IMR-90 (cell line): ENCODE data around the gene FBXL20.

Experiments
- BHLHE40 ChIP-seq: fragments of 150-350 bp; IDR thresholded peaks from 2 replicates; pipeline ENCODE4 v1.6.1; 2016; ENCODE audit warnings: mild to moderate bottlenecking, low read depth, low read length
- CEBPB ChIP-seq: IDR thresholded peaks from 2 replicates; pipeline ENCODE4 v1.6.1; 2012; ENCODE audit warnings: low read depth, low read length, improper control_type of control experiment
- CHD1 ChIP-seq: IDR thresholded peaks from 2 replicates; pipeline ENCODE4 v1.6.1; 2012; ENCODE audit warnings: low read depth, low read length, improper control_type of control experiment
- MAZ ChIP-seq: IDR thresholded peaks from 2 replicates; pipeline ENCODE4 v1.6.1; 2012; ENCODE audit warnings: low read depth, mild to moderate bottlenecking, low read length, improper control_type of control experiment, moderate library complexity, borderline replicate concordance
- MXI1 ChIP-seq: IDR thresholded peaks from 2 replicates; pipeline ENCODE4 v1.6.1; 2012; ENCODE audit warnings: low read depth, mild to moderate bottlenecking, low read length, moderate library complexity, borderline replicate concordance
- POLR2A ChIP-seq: IDR thresholded peaks from 2 replicates; pipeline ENCODE4 v1.6.1; 2012; ENCODE audit warnings: mild to moderate bottlenecking, low read depth, low read length
- RAD21 ChIP-seq: IDR thresholded peaks from 2 replicates; pipeline ENCODE4 v1.6.1; 2012; ENCODE audit warnings: low read length, improper control_type of control experiment
- RFX5 ChIP-seq: IDR thresholded peaks from 2 replicates; pipeline ENCODE4 v1.8.0; 2012; ENCODE audit warnings: low read depth, mild to moderate bottlenecking, low read length, moderate library complexity
- TF ChIP-seq, protein P1 (sequence below): conservative IDR thresholded peaks from 2 replicates; pipeline ENCODE4 v1.5.1; 2012; ENCODE audit warnings: mild to moderate bottlenecking, low read depth, low read length, improper control_type of control experiment

- TF ChIP-seq, protein P1, sequence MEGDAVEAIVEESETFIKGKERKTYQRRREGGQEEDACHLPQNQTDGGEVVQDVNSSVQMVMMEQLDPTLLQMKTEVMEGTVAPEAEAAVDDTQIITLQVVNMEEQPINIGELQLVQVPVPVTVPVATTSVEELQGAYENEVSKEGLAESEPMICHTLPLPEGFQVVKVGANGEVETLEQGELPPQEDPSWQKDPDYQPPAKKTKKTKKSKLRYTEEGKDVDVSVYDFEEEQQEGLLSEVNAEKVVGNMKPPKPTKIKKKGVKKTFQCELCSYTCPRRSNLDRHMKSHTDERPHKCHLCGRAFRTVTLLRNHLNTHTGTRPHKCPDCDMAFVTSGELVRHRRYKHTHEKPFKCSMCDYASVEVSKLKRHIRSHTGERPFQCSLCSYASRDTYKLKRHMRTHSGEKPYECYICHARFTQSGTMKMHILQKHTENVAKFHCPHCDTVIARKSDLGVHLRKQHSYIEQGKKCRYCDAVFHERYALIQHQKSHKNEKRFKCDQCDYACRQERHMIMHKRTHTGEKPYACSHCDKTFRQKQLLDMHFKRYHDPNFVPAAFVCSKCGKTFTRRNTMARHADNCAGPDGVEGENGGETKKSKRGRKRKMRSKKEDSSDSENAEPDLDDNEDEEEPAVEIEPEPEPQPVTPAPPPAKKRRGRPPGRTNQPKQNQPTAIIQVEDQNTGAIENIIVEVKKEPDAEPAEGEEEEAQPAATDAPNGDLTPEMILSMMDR: no peak
- TF ChIP-seq MXI1: no peak
- no peak for TF ChIP-seq RFX5
- TF ChIP-seq POLR2A: no peak
- no peak for TF ChIP-seq MAZ
- no peak for TF ChIP-seq BHLHE40
- TF ChIP-seq RAD21: no peak
- TF ChIP-seq CEBPB: no peak
- TF ChIP-seq CHD1: no peak
Observed at GRCh38 chr17:39339272-39339671, 62.2 kb downstream of the FBXL20 start.
